ENCODE results near the gene GSE1.

- TF ChIP-seq CTCF (conservative IDR thresholded peaks at IDR 0.05; ENCODE audit: low read depth in 2 of 2): no peak
- TF ChIP-seq EZH2 (IDR thresholded peaks at IDR 0.05; ENCODE audit: low read depth, unreplicated experiment): no peak
- TF ChIP-seq EZH2phosphoT487 (IDR thresholded peaks at IDR 0.05; ENCODE audit: unreplicated experiment): no peak
- no peak for TF ChIP-seq CREB1 (CRISPR knock-in tag; IDR thresholded peaks at IDR 0.05; ENCODE audit: low read depth)
- TF ChIP-seq ZNF331 (CRISPR knock-in tag; IDR thresholded peaks at IDR 0.05; ENCODE audit: low read depth): no peak
These were observed 68.1 kb downstream of the GSE1 start for GRCh38 chr16:85681255-85681654.
